Measurements from ENCODE around the gene NTM.
"Not testable (repeated sequence)": the region's sequence is repeated elsewhere in the genome, so short reads cannot be mapped to it uniquely, and the experiment has no call there.

The NTM gene

DNA sequence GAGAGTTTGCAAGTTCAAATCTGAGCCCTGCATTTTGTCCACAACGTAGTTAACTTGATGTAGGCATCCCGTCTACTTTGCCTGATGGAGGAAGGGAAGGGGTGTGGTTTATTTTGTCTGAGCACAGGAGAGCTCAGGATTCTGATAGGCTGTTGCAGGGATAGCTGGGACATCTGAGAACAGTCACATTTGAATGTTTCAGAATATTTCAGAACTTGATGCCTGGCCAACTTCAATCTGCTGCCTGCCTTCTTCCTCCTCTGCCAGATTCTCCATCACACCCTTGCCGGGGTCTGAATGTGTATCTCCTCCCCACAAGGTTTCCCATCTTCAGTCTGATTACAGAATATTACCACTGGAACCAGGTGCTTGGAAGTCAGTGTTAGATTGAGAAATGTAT lies 51.6 kb downstream of the NTM start:
- DNase-seq (ENCODE audit: low read depth): no peak

DNA sequence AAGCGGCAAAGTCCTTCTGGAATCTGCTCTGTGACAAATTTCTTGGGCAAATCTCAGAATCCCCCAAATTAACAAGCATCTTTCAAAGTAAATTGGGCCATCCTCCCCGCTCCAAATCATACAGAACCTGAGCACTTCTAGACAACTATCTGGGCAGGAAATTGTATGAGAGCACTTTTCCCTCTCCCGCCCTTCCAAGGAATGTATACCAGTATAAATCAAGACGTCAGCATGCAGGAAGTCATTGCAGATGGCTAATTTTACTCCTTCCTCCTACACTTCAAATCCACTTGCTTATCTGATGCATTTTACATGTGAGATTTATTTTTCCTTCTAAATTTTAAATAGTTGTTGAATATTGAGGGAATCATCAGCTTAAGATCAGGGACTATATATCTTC lies 52.1 kb downstream of the NTM start:
- no peak for DNase-seq (ENCODE audit: low read depth)

DNA sequence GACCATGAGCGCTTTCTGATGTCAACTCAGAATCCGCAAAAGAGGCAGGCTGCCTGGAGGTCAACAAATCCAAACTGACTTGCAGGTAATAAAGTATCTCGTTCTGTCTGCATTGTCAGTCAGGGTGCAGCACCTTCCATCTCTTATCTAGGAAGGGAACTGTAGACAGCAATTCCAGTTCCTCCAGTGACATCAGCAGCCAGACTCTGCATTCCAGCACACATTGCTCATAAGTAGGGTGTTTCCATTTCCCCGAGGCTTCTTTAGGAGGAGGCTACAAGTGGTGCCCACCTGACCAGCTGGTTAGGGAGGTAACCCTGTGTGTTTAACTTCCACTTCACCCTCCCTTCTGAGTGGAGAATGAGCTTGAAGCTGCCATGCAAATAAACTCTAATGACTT lies 53.3 kb downstream of the NTM start:
- DNase-seq (ENCODE audit: low read depth): no peak

DNA sequence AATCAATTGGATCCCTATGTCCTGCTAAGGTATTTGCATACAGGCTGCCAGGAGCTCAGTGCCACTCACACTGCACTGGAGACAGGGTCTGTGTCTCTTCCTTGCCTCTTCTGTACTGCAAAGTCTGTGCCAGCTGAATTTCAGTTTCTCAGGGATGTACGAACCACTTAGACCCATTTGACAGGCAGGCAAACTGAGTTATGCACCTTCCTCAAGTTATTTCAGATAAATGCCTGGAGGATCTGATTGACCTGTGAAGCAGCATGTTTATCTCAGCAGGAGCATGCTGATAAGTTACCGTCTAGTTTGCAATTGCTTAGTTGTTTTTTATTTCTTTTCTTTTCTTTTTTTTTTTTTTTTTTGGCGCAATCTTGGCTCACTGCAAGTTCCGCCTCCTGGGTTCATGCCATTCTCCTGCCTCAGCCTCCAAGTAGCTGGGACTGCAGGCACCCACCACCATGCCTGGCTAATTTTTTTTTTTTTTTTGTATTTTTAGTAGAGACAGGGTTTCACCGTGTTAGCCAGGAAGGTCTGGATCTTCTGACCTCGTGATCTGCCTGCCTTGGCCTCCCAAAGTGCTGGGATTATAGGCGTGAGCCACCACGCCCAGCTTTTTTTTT lies 54.0 kb downstream of the NTM start:
- not testable (repeated sequence) for DNase-seq (ENCODE audit: low read depth)

DNA sequence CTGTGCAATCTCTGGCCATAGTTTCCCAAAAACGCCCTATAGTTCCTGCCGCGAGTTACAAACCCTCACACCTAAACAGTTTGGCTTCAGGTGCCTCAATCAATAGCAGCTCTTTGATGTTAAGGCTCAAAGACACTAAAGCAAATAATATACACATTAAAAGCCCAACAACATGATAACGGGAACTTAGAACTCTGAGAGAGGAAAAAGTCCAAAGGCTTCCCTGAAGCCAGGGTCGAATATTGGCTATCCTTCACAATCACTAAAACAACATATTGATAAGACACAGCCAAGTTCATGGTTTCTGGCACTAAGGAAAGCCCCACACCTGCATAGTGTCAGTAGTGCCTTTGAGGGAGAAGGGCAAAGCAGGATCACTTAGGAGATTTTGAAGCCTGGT lies 54.9 kb downstream of the NTM start:
- no peak for DNase-seq (ENCODE audit: low read depth)

DNA sequence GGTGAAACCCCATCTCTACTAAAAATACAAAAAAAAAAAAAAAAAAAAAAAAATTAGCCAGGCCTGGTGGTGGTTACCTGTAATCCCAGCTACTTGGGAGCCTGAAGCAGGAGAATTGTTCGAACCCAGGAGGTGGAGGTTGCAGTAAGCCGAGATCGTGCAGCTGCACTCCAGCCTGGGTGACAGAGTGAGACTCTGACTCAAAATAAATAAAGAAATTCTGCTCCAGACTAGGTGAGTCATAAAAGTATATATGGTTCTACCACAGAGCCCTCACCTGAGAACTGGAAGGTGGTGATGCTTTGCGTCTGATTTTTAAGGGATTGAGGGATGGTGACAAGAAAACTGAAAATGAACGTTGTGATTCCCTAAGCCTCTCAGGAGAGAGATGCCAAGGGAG lies 58.4 kb downstream of the NTM start:
- DNase-seq (ENCODE audit: low read depth): no peak

DNA sequence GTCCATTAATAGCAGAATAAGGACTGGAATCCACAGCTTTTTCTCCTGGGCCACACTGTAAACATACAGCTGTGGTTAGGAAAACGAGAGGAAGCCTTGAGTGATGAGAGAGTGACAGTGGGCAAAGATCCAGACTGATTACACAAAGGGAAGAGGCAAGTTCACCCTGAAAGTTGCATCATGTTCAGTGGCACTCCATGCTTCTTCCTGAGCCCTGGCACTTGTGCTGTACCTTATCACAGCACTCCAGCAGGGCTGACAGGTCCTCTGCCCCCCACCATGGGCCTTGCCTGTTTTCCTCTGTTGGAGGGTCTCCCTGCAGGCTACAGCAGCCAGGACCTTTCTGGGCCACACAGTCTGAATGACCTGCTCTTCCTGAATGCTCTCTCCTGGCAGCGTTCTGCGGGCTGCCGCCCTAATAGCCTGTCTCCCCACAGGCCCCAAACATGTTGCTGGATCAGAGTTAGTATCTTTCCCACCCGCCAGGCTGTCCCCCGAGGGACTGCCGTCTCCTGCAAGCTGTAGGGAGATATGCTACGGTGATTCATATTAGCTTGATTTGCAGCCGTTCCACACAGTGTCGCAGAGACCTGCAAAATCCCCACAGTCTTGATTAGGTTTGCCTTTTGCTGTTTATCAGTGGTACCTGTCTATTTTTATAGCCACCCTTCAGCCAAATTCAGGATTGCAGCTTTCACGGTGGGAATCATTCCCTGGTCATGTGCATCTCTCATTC lies 60.2 kb downstream of the NTM start:
- DNase-seq (ENCODE audit: low read depth): no peak

DNA sequence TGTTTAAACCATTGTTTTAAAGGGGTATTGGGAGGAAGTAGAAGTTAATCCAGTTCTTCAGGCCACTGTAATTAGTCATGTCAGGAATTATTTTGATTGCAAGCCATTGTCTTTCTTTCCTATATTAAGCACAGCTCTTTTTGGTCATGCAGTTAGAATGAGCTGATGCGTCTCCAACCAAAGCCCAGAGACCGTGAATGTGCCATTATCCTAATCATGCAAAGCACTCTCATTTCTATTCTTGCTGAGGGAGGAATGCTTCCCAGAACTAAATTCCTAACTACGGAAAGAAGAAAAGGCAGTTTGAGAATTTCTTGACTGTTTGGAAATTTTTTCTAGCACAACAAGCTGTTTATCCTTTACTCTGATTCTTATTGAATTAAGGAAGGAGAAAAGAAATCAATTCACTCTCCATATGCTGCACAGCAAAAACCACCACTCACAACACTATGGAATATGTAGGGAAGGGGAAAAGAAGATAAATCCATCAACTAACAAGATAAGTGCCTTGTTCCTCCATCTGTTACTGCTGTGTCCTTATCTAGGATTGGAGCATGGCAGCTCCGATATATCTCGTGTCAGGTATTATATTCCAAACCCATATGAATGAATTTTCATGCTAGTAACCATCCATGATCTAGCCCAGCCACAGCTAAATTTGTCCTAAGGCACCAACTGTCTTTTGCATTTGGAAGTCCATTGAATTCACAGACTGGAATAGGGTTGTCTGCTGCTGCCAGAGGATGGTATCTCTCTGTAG lies 70.8 kb downstream of the NTM start:
- DNase-seq (ENCODE audit: low read depth): no peak

DNA sequence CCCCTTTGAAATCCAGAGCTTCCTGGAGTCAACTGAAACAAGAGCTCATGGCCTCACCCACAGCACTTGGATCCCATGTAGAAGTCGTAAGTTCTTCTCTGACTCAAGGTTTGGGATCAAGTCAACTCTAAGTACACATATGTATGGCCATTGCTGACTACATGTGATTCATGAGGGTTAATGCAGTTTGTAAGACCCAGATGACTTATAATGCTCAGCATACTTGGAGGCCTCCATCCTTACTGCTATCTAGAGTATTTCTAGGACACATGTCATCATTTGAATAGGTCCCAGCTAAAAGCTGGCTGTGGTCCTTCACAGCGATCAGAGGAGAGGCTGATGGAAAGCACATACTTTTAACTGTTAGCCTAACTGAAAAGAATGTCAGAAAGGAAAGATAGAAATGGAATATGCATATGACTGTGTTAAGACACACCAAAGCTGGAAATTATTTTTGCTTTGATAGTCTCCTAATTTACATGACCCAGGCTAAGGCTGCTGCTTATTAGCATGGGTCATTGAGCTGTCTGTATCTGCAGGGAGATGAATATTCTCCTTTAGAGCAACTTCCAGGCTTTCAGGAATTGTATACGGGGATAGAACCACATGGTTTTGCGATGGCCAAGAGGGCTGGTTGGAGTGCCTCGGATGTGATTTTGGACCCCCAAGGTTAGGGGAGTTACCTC lies 76.3 kb downstream of the NTM start:
- no peak for DNase-seq (ENCODE audit: low read depth)

DNA sequence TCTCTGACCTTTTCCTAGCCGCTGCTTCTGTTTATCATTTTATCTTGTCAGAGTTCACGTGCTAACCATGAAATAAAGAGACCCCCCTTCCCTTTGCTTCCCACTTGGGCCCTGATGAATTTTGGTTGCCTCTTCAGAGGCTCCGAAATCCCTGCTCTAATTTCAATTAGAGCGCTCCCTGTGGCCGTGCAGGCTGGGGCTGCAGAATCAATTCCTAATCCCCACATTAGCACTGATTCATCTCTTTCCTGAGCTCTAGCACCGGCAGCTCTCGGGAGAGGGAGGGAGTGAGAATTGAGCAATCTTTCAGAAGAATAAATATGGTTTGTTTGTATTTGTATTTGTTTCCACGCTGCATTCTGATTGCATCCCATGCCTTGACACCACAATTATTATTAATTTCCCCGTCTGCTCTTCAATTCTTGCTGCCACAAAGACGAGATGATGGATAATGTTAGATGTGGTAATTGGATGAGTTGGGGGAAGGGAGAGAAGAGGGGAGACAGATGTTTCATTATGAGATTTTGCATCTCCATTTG lies 76.9 kb downstream of the NTM start:
- DNase-seq (ENCODE audit: low read depth): no peak

DNA sequence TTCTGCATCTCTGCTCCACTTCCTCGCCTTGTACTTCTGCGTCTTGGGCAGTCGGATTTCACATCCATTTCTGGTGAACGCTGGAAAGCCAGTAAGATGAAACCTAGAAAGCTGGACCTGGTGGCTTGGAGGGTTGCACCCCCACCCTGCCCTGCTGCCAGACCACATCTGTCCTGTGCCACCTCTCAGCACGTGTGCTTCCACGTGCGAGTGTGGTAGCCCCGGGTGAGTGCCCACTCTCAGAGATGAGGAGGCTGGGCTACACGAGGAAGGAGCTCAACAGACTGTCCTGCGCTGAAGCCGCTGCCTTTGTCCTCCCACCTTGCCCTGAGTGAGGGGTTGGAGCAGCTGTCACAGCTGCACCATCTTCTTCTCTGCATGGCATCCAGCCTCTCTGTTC lies 77.5 kb downstream of the NTM start:
- no peak for DNase-seq (ENCODE audit: low read depth)

DNA sequence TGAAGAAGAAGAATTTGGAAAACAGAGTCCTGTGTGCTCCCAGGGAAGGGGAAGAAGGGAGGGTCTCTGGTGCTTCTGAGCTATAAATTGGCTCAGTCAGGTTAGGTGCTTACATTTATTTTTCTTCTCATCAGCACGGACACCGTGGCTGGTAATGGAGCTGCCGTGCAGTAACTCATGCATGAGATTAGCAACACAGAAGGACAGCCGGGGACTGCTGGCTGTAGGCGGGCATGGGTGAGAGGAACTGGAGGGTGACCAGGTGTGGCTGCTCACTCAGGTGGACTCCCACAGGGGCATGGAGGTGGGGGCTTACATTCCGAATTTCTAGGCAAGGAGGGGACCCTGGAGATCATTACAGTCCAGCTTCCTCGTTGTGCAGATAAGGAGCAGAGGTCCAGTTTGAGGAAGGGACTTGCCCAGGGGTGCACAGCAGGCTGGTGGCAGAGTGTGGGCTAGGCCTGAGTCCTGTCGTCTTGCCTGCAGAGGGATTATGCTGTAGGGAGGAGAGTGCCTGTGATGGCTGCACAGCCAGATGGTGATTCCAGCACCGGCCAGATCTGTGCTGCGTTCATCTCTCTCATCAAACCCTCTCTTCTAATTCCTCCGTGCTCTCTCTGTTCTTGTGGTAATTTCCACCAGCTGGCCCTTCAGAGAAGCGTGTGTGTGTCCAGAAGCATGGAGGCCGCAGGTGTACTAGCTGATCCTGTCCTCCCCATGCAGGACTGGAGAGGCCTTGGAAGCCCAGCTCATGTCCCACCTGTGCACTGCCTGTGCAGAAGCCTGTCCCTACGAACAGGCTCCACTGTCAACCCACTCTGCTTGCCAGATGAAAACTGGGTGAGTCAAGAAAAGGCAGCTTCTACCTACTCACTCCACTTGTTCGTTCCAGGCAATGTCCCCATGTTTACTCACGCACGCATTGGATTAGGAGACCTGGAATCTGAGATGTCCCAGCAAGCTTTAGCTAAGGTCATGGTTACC lies 78.9 kb downstream of the NTM start:
- no peak for DNase-seq (ENCODE audit: low read depth)

DNA sequence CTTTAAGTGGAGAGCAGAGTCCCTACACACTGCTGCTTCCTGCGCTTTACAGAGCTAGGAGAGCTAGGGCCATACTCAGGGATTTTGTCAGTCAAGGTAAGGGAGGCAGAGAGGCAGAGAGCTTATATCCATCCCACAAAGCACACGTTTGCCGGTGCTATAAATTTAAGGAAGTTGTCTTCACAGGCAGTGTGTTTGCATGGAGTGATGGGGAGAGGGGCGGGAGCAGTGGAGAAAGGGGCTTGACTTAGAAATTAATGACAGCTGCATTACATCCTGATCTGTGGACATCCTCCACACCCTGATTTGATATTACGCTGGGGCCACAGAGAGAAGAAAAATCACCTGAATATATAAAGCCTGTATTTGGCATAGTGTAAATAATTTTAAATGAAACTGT lies 84.1 kb downstream of the NTM start:
- no peak for DNase-seq (ENCODE audit: low read depth)

DNA sequence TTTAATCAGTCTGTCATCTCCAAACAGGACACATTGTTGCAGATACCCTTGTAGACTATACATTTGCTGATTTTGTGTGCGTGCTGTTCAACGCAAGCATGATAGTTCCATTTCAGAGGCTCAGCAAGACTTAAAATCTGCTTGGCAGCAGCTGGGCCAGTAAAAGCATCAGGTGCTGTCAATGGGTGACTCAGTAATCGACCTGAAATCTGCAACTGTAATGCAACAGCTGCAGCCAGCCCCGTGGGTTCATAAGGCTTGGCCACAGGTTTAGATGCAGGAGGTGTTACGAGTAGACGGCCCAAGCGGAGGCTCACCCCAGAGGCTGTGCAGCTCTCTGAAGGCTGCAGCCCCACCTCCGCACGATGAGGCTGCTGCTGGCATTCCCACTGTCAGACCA lies 84.6 kb downstream of the NTM start:
- DNase-seq (ENCODE audit: low read depth): no peak

DNA sequence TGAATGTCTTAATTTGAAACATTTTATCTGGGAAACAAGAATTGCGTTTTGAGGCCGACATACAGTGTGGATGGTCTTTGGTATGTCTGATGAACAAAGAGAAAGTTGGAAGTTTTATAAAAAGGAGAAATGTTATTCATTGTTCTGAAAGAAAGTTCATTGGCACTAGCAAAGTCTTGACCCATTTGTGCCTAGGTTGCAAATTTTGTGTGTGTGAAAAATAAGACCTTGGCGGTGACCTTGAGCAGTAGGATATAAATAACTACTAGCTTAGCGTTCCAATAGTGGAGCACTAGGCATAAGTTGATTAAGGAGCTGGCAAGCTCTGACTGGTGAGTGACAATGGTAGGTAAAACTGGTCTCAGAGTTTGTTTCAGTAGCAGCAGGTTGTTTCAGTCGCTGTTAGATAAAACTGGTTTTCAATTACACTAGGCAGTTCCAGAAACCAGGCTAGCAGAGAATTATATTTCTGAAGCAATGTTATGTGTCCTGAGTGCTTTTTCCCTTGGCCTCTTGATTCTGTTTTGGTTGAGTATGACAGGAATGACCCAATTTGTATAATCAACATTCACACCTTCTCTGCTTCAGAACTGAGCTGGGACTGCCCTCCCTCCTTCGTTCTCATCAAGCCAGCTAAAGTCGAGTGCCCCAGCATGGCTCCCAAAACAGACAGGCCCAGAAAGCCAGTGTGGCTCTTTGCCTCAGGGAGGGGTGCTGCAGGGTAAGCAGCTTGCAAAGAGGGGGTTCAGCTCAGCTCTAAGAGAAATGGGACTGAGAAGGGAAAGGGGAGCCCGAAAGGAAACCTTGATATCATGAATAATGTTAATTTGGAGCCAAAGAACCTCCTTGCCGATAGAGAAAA lies 85.7 kb downstream of the NTM start:
- no peak for DNase-seq (ENCODE audit: low read depth)

DNA sequence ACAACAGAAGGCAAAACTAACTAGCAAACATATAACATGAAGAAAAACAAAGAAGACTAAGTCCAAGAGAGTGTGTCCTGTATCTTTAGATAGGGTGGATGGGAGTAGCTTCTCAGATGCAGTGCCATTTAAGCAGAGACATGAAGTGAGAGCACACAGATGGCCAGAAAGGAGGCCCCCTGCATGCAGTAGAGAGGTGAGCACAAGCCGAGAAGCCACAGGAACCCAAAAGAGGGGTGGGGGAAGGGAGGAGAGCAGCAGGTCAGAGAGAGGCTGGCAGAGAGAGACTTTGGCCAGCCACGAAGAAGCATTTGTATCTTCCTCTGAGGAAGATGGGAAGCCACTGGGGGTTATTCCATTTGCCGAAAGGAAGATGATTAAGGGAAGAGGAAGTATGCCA lies 86.7 kb downstream of the NTM start:
- DNase-seq (ENCODE audit: low read depth): no peak

DNA sequence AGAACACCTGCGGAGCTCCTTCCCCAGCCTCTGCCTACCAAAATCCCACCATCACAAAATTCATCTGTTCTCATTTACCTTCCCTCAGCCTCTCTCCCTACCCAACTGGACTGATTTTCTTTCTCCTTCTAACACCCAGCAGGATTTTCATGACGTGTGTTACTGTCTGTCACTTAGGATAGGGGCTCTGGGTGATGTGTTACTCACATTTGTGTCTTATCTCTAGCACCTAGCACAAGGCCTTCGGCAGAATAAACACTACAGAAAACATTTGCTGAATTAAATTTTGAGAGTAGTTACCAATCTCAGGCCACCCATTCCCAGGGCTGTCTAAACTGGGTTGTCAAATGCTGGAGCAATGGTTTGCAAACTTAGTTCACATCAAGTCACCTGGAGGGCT lies 88.0 kb downstream of the NTM start:
- no peak for DNase-seq (ENCODE audit: low read depth)

DNA sequence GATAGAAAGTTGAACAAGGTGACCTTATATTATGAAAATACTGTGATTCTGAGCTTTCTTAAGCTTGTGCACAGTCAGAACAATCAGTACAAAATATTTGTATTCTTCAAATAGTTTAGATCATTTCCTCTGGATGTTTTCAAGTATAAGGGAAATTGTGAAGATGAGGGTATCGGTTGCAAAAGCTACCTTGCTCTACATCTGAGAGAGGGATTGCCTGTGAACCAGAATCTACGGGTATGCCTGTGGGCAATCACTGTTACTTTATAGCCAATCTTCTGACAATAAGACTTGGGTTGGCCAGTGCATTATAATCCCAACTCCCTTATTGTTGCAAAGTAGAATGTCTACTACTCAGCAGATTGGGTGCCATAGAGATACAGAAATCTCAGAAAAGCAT lies 90.5 kb downstream of the NTM start:
- no peak for DNase-seq (ENCODE audit: low read depth)

DNA sequence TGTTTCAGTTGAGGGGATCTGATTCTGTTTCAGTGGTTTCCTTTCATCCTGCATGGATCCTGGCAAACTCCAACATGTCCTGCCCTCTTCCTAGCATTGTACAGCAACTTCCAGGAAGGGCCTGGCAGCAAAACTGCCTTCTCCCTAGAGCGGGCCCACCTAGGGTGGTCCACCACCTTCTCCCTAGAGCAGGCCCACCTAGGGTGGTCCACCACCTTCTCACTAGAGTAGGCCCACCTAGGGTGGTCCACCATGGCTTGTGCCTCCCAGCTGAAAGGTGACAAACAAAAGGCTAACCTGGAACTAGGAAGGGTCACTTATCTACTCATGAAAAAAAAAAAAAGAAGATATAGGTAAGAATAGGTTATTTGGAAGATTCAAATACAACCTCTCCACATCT lies 92.2 kb downstream of the NTM start:
- no peak for DNase-seq (ENCODE audit: low read depth)

DNA sequence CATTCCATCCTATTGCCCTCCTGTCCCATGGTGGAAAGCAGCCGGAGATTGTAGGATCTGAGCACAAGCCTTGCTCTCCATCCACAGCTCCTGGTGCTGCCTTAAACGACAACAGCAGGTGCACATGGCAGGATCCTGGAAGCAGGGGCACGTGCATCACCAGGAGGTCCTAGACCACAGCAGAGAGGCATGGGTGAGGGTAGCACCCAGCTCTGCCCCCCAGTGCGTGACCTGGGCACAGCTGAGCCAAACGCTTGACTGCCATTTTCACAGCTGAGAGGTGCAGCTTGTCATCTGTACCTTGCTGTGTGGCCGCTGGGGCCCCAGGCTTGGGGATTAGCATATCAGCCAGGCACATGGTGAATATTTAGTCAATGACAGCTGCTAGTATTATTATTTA lies 92.7 kb downstream of the NTM start:
- no peak for DNase-seq (ENCODE audit: low read depth)
